HEK293T (cell line): Measurements from ENCODE around the gene TLK2.
"Not testable (repeated sequence)": the region's sequence is repeated elsewhere in the genome, so short reads cannot be mapped to it uniquely, and the experiment has no call there.

Source experiments
- ARNT ChIP-seq: fragments of 450-650 bp; IDR thresholded peaks from 2 replicates; pipeline ENCODE4 v1.6.1; 2017; ENCODE audit warnings: mild to moderate bottlenecking
- BHLHE40 ChIP-seq: fragments of 450-650 bp; IDR thresholded peaks from 2 replicates; pipeline ENCODE4 v1.6.1; 2016; ENCODE audit warnings: mild to moderate bottlenecking, moderate library complexity, borderline replicate concordance
- CTBP1 ChIP-seq: fragments of 450-650 bp; IDR thresholded peaks from 2 replicates; pipeline ENCODE4 v1.6.1; 2016; ENCODE audit warnings: borderline replicate concordance
- ELF4 ChIP-seq: fragments of 450-650 bp; IDR thresholded peaks from 2 replicates; pipeline ENCODE4 v1.6.1; 2017; ENCODE audit warnings: antibody characterized with exemption
- FOXA1 ChIP-seq: fragments of 450-650 bp; IDR thresholded peaks from 2 replicates; pipeline ENCODE4 v1.6.1; 2016; ENCODE audit warnings: mild to moderate bottlenecking
- FOXM1 ChIP-seq: fragments of 450-650 bp; IDR thresholded peaks from 2 replicates; pipeline ENCODE4 v1.6.1; 2017; ENCODE audit warnings: mild to moderate bottlenecking, borderline replicate concordance
- HDGF ChIP-seq: fragments of 450-650 bp; IDR thresholded peaks from 2 replicates; pipeline ENCODE4 v1.6.1; 2017; ENCODE audit warnings: antibody characterized with exemption, borderline replicate concordance
- L3MBTL2 ChIP-seq: fragments of 450-650 bp; conservative IDR thresholded peaks from 2 replicates; pipeline ENCODE4 v1.6.1; 2016; ENCODE audit warnings: mild to moderate bottlenecking
- NFRKB ChIP-seq: fragments of 450-650 bp; IDR thresholded peaks from 2 replicates; pipeline ENCODE4 v1.6.1; 2016; ENCODE audit warnings: mild to moderate bottlenecking, moderate library complexity
- PKNOX1 ChIP-seq: fragments of 450-650 bp; IDR thresholded peaks from 2 replicates; pipeline ENCODE4 v1.6.1; 2016
- SP1 ChIP-seq: fragments of 450-650 bp; IDR thresholded peaks from 2 replicates; pipeline ENCODE4 v1.6.1; 2017
- SUZ12 ChIP-seq: fragments of 450-650 bp; IDR thresholded peaks from 2 replicates; pipeline ENCODE4 v1.6.1; 2016; ENCODE audit warnings: mild to moderate bottlenecking
- TARDBP ChIP-seq: fragments of 450-650 bp; IDR thresholded peaks from 2 replicates; pipeline ENCODE4 v1.6.1; 2016
- ZNF384 ChIP-seq: fragments of 450-650 bp; IDR thresholded peaks from 2 replicates; pipeline ENCODE4 v1.6.1; 2016

- not testable (repeated sequence) for TF ChIP-seq PKNOX1, SP1, ARNT, FOXA1, L3MBTL2, SUZ12, BHLHE40, ZNF384, ELF4, CTBP1, TARDBP, HDGF, NFRKB, FOXM1
Observed at GRCh38 chr17:62498796-62499195, 20.2 kb downstream of the TLK2 start.
